RWPE2 (cell line): ENCODE results near the gene ZFP1.

Source experiments
- ATAC-seq: fragments of 200-7000 bp; cut with Tn5 transposase; 3 replicates; pipeline ENCODE4 v1.9.1; 2021; ENCODE audit warnings: low read depth
- DNase-seq: peaks from one replicate; pipeline ENCODE4 v3.0.0-alpha.2; 2020; ENCODE audit warnings: low spot score
- H3K27ac ChIP-seq: fragments of 450-650 bp; 2 replicates; pipeline ENCODE4 v1.5.1; 2017; ENCODE audit warnings: mild to moderate bottlenecking; ENCODE audit not compliant: poor library complexity, severe bottlenecking
- H3K27me3 ChIP-seq: fragments of 250-450 bp; sonication (Bioruptor Pico); 2 replicates; pipeline ENCODE4 v1.5.1; 2021; ENCODE audit warnings: mild to moderate bottlenecking, moderate library complexity; ENCODE audit not compliant: insufficient read depth, poor library complexity, severe bottlenecking
- H3K36me3 ChIP-seq: fragments of 250-450 bp; sonication (Bioruptor Pico); 2 replicates; pipeline ENCODE4 v1.5.1; 2020; ENCODE audit warnings: low read depth, mild to moderate bottlenecking, moderate library complexity
- H3K4me1 ChIP-seq: fragments of 250-450 bp; sonication (Bioruptor Pico); 2 replicates; pipeline ENCODE4 v1.5.1; 2021; ENCODE audit warnings: mild to moderate bottlenecking, moderate library complexity; ENCODE audit not compliant: insufficient read depth, poor library complexity, severe bottlenecking
- H3K4me3 ChIP-seq: fragments of 250-450 bp; sonication (Bioruptor Pico); 2 replicates; pipeline ENCODE4 v1.5.1; 2021; ENCODE audit warnings: mild to moderate bottlenecking, moderate library complexity; ENCODE audit not compliant: severe bottlenecking
- H3K9me3 ChIP-seq: fragments of 250-450 bp; sonication (Bioruptor Pico); 2 replicates; pipeline ENCODE4 v1.5.1; 2021; ENCODE audit warnings: mild to moderate bottlenecking, moderate library complexity; ENCODE audit not compliant: severe bottlenecking
- TF ChIP-seq, protein P1 (sequence below): fragments of 450-650 bp; IDR thresholded peaks from one replicate; pipeline ENCODE4 v1.5.1; 2017; ENCODE audit warnings: mild to moderate bottlenecking, moderate library complexity; ENCODE audit not compliant: poor library complexity, severe bottlenecking

ZFP1 gene

DNA sequence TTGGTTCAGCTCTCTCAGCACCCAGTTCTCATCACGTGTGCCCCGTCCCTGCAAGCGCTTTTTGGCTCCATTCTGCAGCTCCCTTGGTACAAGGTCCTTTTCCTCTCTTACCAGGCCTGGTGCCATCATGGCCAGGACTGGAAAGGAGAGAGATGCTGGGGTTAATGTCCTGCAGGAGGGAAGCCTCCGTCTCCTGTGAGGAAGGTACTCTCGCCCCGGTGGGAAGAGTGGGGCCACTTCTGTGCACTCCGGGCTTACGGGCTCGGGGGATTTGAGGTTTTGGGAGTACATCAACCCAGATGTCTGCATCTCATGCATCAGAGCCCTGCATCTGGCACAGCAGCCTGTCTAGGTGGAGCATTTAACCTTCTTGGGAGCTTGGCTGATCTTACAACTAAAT, 48.5 kb downstream of the ZFP1 start:
- no peak for ATAC-seq
- no peak overlapping the region for H3K4me3 ChIP-seq
- H3K27ac ChIP-seq: no peak overlapping the region
- TF ChIP-seq, protein P1, sequence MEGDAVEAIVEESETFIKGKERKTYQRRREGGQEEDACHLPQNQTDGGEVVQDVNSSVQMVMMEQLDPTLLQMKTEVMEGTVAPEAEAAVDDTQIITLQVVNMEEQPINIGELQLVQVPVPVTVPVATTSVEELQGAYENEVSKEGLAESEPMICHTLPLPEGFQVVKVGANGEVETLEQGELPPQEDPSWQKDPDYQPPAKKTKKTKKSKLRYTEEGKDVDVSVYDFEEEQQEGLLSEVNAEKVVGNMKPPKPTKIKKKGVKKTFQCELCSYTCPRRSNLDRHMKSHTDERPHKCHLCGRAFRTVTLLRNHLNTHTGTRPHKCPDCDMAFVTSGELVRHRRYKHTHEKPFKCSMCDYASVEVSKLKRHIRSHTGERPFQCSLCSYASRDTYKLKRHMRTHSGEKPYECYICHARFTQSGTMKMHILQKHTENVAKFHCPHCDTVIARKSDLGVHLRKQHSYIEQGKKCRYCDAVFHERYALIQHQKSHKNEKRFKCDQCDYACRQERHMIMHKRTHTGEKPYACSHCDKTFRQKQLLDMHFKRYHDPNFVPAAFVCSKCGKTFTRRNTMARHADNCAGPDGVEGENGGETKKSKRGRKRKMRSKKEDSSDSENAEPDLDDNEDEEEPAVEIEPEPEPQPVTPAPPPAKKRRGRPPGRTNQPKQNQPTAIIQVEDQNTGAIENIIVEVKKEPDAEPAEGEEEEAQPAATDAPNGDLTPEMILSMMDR: no peak
- DNase-seq: no peak
- H3K9me3 ChIP-seq: no peaks in the 10 kb centered on the region
- no peaks in the 10 kb centered on the region for H3K36me3 ChIP-seq
- H3K27me3 ChIP-seq: no peaks in the 10 kb centered on the region
- peaks cover 3% of the 10 kb centered on the region for H3K4me1 ChIP-seq

DNA sequence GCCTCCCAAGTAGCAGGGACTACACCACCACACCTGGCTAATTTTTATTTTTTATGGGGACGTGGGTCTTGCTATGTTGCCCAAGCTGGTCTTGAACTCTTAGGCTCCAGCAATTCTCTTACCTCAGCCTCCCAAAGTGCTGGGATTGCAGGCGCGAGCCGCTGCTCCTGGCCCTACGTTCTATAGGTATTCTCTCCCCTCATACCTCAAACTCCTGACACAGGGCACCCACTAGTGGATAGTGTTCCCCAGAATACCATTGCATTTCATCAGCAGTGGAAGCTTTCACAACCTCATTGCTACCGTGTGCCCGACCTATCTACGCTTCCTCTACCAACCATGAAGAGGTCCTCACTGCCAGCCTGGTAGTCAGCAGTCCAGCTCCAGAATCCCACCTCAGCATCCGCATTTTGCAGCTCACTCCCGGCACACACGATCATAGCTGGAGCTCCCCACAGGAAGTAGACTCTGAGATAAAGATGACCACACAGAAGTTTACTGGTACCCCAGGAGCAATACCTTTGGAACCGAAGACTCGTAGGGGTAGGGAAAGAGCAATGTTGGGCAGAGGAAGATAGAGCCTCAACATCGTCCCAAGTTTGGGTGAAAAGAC, 49.3 kb downstream of the ZFP1 start:
- Histone ChIP-seq H3K27me3 (no peaks in the 10 kb centered on the region), H3K27ac (no peak overlapping the region), H3K36me3 (no peaks in the 10 kb centered on the region), H3K9me3 (no peaks in the 10 kb centered on the region), H3K4me1 (peaks cover 3% of the 10 kb centered on the region), H3K4me3 (no peak overlapping the region)
- TF ChIP-seq, protein P1: no peak
- ATAC-seq (no peak), DNase-seq (no peak)

DNA sequence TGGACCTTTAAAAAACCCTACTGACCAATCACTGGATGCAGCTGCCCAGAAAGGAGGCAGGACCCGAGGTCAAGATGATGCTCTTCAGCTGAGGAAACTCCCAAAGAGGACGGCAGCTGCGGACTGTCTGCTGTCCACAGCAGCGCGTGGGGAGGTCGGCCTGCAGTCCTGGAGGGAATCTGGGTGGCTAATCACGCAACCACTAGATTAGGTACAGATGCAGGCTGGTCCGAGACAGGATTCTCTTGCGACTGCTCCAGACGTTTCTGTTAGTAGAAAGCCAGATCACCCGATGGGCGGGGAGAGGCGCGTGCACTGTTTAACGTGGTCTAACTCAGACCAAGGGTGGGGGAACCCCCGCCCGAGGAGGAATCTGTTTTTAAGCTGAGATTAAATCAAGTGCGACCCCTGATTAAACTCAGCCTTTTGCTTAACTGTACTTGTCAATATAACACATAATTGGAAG, 49.8 kb downstream of the ZFP1 start:
- H3K9me3 ChIP-seq: no peaks in the 10 kb centered on the region
- DNase-seq: no peak
- H3K36me3 ChIP-seq: no peaks in the 10 kb centered on the region
- peaks cover 3% of the 10 kb centered on the region for H3K4me1 ChIP-seq
- no peak for ATAC-seq
- TF ChIP-seq, protein P1: no peak
- no peak overlapping the region for H3K4me3 ChIP-seq
- H3K27ac ChIP-seq: no peak overlapping the region
- H3K27me3 ChIP-seq: no peaks in the 10 kb centered on the region

DNA sequence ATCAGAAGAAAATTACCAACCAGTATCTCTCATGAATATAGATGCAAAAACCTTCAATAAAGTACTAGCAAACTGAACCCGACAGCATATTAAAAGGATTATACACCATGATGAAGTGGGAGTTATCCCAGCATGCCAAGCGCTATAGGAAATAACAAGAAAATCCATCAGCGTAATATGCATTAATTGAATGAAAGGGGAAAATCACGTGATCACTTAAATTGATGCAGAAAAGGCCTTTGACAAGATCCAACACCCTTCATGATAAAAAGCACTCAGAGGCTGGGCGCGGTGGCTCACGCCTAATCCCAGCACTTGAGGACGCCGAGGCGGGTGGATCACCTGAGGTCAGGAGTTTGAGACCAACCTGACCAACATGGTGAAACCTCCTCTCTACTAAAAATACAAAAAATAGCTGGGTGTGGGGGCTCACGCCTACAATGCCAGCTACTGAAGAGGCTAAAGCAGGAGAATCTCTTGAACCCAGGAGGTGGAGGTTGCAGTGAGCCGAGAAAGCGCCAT, 53.8 kb downstream of the ZFP1 start:
- Histone ChIP-seq H3K4me3 (no peak overlapping the region), H3K27me3 (no peaks in the 10 kb centered on the region), H3K27ac (no peak overlapping the region), H3K9me3 (no peaks in the 10 kb centered on the region), H3K36me3 (no peaks in the 10 kb centered on the region), H3K4me1 (peaks cover 3% of the 10 kb centered on the region)
- TF ChIP-seq, protein P1: no peak
- no peak for ATAC-seq
- DNase-seq: peak; percentile 10

DNA sequence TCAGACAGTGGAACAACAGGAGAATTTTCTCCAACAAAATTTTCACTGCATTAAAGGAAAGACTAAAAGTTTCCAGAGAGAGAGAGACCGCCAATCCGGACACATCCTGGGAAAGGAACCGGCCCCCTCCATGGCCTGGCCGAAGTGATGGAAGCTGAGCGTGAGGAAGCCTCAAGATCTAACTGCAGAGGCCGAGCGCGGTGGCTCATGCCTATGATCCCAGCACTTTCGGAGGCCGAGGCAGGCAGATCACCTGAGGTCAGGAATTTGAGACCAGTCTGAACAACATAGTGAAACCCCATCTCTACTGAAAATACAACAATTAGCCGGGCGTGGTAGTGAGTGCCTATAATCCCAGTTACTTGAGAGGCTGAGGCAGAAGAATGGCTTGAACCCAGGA, 54.8 kb downstream of the ZFP1 start:
- peak; percentile 37 for DNase-seq
- Histone ChIP-seq H3K4me3 (no peak overlapping the region), H3K9me3 (no peaks in the 10 kb centered on the region), H3K36me3 (no peaks in the 10 kb centered on the region), H3K4me1 (peaks cover 3% of the 10 kb centered on the region), H3K27me3 (no peaks in the 10 kb centered on the region), H3K27ac (no peak overlapping the region)
- no peak for ATAC-seq
- TF ChIP-seq, protein P1: no peak
